Retinal pigment epithelial cell (primary cell): ENCODE results near the gene RAMP3.

Experiments used
- DNase-seq: peaks from one replicate; pipeline ENCODE4 v3.0.0-alpha.2; 2010; ENCODE audit warnings: low read depth
- H3K4me3 ChIP-seq: 2 replicates; pipeline ENCODE4 v1.5.1; 2011; ENCODE audit warnings: mild to moderate bottlenecking, low read length, control low read depth, moderate library complexity
- CTCF ChIP-seq: conservative IDR thresholded peaks from 2 replicates; pipeline ENCODE4 v1.5.1; 2011; ENCODE audit warnings: low read depth, low read length, control low read depth, inconsistent platforms

RAMP3 gene

GRCh38 chr7:45223078-45223477 is 65.5 kb downstream of the RAMP3 start:
- no peak overlapping the region for H3K4me3 ChIP-seq
- no peak for TF ChIP-seq CTCF
- DNase-seq: no peak

GRCh38 chr7:45223728-45224630 is 66.4 kb downstream of the RAMP3 start:
- no peak for TF ChIP-seq CTCF
- H3K4me3 ChIP-seq: no peak overlapping the region
- DNase-seq: no peak

- DNase-seq: no peak
- no peak for TF ChIP-seq CTCF
- no peak overlapping the region for H3K4me3 ChIP-seq
Observed at GRCh38 chr7:45224832-45225231, 67.2 kb downstream of the RAMP3 start.

- DNase-seq: no peak
- no peak overlapping the region for H3K4me3 ChIP-seq
- TF ChIP-seq CTCF: no peak
Observed at GRCh38 chr7:45225311-45225947, 67.8 kb downstream of the RAMP3 start.

GRCh38 chr7:45225948-45226335 is 68.4 kb downstream of the RAMP3 start:
- H3K4me3 ChIP-seq: no peak overlapping the region
- TF ChIP-seq CTCF: no peak
- no peak for DNase-seq

GRCh38 chr7:45229156-45229920 is 71.7 kb downstream of the RAMP3 start:
- no peak overlapping the region for H3K4me3 ChIP-seq
- TF ChIP-seq CTCF: no peak
- no peak for DNase-seq
